Measurements from ENCODE around the gene IP6K3.
A peak's percentile ranks its signal among the peaks of the same experiment; 100 is the strongest.

The IP6K3 gene

GRCh38 chr6:33761922-33762629 is 15.4 kb upstream of the IP6K3 start:
- peaks cover 5% of the 10 kb centered on the region for H3K9me3 ChIP-seq (ENCODE audit: severe bottlenecking)
- no peak overlapping the region for H3K4me3 ChIP-seq (ENCODE audit: low read depth, low read length)
- TF ChIP-seq, protein P1, sequence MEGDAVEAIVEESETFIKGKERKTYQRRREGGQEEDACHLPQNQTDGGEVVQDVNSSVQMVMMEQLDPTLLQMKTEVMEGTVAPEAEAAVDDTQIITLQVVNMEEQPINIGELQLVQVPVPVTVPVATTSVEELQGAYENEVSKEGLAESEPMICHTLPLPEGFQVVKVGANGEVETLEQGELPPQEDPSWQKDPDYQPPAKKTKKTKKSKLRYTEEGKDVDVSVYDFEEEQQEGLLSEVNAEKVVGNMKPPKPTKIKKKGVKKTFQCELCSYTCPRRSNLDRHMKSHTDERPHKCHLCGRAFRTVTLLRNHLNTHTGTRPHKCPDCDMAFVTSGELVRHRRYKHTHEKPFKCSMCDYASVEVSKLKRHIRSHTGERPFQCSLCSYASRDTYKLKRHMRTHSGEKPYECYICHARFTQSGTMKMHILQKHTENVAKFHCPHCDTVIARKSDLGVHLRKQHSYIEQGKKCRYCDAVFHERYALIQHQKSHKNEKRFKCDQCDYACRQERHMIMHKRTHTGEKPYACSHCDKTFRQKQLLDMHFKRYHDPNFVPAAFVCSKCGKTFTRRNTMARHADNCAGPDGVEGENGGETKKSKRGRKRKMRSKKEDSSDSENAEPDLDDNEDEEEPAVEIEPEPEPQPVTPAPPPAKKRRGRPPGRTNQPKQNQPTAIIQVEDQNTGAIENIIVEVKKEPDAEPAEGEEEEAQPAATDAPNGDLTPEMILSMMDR (IDR thresholded peaks at IDR 0.05; ENCODE audit: low read depth, low read length) = peak; percentile 99
- H3K27me3 ChIP-seq (ENCODE audit: insufficient read depth, low read depth, severe bottlenecking) = no peaks in the 10 kb centered on the region
- H3K36me3 ChIP-seq = no peaks in the 10 kb centered on the region
- peak overlapping the region; percentile 73 for H3K27ac ChIP-seq
- DNase-seq = peak; percentile 97

DNA sequence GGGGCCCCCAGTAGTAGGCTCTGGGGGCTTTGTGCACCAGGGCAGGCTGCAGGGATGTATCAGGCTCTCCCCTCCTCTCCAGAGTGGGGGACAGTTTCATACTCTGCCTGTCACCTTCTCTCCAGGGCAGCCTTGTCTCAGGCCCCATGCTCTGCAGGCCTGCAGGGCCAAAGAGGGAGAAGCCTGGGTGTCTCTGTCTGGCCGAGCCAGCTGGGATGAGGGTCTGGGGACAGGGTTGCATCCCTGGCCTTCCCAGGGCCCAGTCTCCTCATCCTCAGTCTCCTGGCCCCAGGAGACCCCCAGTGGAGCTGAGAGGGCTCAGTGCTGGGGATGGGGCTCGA is 14.8 kb upstream of the IP6K3 start:
- TF ChIP-seq, protein P1 (IDR thresholded peaks at IDR 0.05; ENCODE audit: low read depth, low read length) = no peak
- DNase-seq = no peak
- H3K27ac ChIP-seq = peak overlapping the region; percentile 73

DNA sequence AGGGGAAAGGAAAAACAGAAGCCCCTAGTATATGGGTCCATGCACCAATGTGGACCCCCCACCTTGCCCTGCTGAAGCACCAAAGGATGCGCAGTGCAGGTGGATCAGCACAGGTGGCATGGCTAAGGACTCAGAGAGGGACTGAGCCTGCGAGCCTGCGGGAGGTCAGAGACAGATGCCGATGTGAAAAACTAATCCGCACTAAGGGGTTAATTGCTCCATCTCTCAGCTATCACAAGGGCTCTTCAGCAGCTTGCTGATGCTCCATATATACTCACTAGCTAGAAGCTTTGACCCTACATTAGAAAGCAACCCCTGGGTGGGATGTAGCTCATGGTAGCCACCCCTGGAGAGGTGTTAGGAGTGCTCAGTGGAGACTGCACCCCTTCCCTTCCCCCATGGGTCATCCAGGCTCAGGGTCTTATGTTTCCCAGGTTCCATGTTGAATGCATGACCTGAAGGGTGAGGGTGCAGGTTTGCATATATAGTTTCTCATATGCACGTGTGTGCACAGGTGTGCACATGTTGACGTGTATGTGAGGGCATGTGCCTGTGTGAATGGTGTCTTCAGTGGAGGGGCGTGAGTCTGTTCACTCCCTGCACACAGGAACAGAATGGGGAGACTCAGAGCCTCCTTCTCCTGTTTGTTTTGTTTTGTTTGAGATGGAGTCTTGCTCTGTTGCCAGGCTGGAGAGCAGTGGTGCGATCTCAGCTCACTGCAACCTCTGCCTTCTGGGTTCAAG is 13.4 kb upstream of the IP6K3 start:
- Histone ChIP-seq H3K9me3 (ENCODE audit: severe bottlenecking) (no peaks in the 10 kb centered on the region), H3K27me3 (ENCODE audit: insufficient read depth, low read depth, severe bottlenecking) (no peaks in the 10 kb centered on the region), H3K4me3 (ENCODE audit: low read depth, low read length) (no peak overlapping the region), H3K36me3 (no peaks in the 10 kb centered on the region), H3K27ac (peak overlapping the region; percentile 73)
- TF ChIP-seq, protein P1 (IDR thresholded peaks at IDR 0.05; ENCODE audit: low read depth, low read length) = no peak
- peak; percentile 87 for DNase-seq

More for the DNA sequence above, 14.8 kb upstream of the IP6K3 start:
- Histone ChIP-seq H3K9me3 (ENCODE audit: severe bottlenecking) (no peaks in the 10 kb centered on the region), H3K27me3 (ENCODE audit: insufficient read depth, low read depth, severe bottlenecking) (no peaks in the 10 kb centered on the region), H3K36me3 (no peaks in the 10 kb centered on the region), H3K4me3 (ENCODE audit: low read depth, low read length) (no peak overlapping the region)

- TF ChIP-seq, protein P1 (IDR thresholded peaks at IDR 0.05; ENCODE audit: low read depth, low read length) = no peak
- no peak overlapping the region for H3K27ac ChIP-seq
These were observed 12.1 kb upstream of the IP6K3 start for GRCh38 chr6:33758815-33759216.

DNA sequence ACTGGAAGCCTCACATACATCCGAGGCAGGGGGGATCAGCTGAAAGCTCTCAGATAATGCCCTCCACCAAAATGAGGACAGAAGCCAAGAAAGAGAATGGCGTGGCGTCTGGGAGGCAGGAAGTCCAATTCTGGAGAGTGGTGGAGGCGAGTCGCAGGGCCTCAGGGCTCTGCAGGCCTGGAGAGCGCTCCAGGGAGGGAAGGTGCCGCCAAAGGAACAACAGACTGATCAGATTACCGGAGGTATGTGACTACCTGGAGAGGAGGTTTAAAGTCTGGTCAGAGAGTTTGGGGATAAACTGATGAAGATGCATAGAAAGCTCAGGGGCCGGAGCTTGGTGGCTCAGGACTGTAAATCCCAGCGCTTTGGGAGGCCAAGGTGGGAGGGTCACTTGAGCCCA is 11.2 kb upstream of the IP6K3 start:
- H3K9me3 ChIP-seq (ENCODE audit: severe bottlenecking) = no peaks in the 10 kb centered on the region
- H3K4me3 ChIP-seq (ENCODE audit: low read depth, low read length) = no peak overlapping the region
- no peak for DNase-seq
- TF ChIP-seq, protein P1 (IDR thresholded peaks at IDR 0.05; ENCODE audit: low read depth, low read length) = no peak
- no peaks in the 10 kb centered on the region for H3K27me3 ChIP-seq (ENCODE audit: insufficient read depth, low read depth, severe bottlenecking)
- H3K27ac ChIP-seq = no peak overlapping the region
- H3K36me3 ChIP-seq = no peaks in the 10 kb centered on the region

More at GRCh38 chr6:33758815-33759216, 12.1 kb upstream of the IP6K3 start:
- no peak for DNase-seq
- no peak overlapping the region for H3K4me3 ChIP-seq (ENCODE audit: low read depth, low read length)
- no peaks in the 10 kb centered on the region for H3K27me3 ChIP-seq (ENCODE audit: insufficient read depth, low read depth, severe bottlenecking)
- H3K36me3 ChIP-seq = no peaks in the 10 kb centered on the region
- no peaks in the 10 kb centered on the region for H3K9me3 ChIP-seq (ENCODE audit: severe bottlenecking)
